AG08396 (cell line): Measurements from ENCODE around the gene RMND5A.

Source experiments
- DNase-seq: peaks from one replicate; pipeline ENCODE4 v3.0.0; 2012; ENCODE audit warnings: low spot score, mixed read lengths

RMND5A gene

GRCh38 chr2:86765310-86765695 is 45.2 kb downstream of the RMND5A start:
- no peak for DNase-seq

DNA sequence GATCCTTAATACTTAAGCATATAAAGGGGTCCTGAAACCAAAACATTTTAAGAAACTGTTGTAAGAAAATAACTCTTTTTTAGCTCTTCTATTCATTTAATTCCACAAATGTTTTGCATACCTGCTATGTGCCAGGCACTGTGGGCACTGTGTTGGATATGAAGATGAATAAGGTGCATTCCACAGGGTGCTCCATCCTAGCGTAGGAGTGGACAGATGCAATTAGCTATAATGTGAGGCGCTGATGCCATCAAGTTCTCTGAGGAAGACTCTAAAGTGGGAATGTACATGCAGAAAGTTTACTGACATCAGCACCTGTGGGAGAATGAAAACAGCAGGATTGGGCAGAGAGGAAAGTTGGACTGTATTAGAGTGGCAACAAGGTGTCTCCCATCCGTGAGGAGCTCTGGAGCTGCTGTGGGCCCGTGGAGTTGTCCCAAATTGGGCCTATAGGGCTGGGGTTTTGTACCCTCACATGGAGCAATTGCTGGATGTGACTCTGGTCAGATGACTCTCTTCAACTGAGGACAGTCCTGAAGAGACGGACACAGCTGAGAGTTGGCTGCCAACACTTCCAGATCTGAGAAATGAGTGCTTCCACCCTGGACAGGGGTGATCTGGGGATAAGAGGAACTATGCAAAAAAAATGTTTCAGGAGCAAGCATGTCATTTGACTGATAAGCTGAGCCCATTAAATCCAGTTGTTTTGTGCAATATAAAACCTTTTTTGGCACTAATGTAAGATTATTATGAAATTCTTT is 48.3 kb downstream of the RMND5A start:
- no peak for DNase-seq

DNA sequence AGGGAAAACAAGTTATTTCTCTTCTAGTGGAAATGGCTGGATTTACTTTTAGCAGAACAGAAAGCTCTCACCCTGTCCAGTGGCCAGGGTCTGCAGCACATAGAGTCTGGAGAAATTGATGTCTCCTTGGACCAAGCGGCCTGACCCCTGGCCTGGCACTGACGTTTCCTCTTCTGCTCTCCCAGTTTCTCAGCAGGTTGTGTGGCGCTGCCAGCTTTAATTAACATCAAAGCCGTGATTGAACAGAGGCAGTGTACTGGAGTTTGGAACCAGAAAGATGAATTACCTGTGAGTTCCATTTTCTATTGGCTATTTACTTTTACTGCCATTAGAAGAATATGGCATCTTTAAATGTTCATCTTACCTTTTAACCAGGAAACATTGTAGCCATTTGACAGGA is 49.7 kb downstream of the RMND5A start:
- no peak for DNase-seq

- no peak for DNase-seq
Measured at GRCh38 chr2:86770816-86771301, 50.8 kb downstream of the RMND5A start.

GRCh38 chr2:86772611-86773010 is 52.5 kb downstream of the RMND5A start:
- DNase-seq = no peak

GRCh38 chr2:86774862-86775261 is 54.8 kb downstream of the RMND5A start:
- DNase-seq = no peak

- DNase-seq = no peak
Measured at GRCh38 chr2:86775338-86775737, 55.2 kb downstream of the RMND5A start.

DNA sequence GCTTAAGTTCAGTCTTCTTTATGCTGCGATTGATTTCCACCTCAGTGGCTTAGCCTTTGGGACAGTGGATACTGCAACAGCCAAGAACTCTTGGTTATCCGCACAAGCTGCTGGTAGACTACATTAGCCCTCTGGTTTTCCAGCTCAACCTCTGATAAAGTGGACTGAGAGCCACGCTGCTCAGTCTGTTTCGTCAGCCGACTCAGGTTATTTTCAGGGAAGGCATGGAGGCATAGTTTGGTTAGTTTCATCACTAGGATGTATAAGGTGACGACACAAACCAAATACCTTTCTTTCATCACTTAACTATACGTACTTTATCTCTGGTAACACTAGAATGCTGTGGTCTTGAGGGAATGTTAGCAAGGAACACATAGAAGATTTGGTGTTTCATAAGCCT is 56.4 kb downstream of the RMND5A start:
- DNase-seq = no peak

DNA sequence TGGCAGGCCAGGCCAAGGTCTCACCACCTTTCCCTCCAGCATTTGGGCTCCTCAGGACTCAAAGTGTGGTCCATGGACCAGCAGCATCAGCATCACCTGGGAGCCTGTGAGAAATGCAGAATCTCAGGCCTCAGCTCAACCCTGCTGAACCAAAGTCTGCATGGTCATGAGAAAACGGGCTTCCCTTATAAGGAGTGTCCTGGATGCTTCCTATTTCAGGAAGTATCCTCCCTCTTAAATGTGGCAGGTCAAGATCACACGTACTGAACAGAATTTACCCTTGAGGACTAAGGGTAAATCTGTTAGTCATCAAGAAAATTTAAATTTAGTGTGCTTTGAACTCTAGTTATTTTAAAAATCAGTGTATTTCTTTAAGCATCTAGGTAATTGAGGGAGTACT is 58.9 kb downstream of the RMND5A start:
- no peak for DNase-seq

GRCh38 chr2:86779971-86780370 is 59.9 kb downstream of the RMND5A start:
- DNase-seq = no peak

DNA sequence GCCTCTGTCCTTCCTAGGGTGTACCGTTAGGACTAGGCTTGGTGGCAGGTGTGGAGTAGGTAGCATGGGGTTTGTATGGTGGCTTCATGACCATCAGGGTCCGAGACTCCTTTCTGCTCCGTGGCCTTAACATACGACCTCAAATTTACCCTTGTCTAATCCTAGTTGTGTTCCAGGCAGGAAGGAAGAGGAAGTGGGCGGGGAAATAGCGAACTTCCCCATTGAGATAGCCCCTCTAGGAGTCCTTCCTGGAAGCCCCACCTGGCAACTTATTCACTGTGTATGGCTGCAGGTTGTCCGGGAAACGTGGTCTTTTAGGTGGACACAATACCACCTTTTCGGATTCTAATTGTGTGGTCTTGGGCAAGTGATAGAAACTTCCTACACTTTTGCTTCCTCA is 61.3 kb downstream of the RMND5A start:
- DNase-seq = no peak

DNA sequence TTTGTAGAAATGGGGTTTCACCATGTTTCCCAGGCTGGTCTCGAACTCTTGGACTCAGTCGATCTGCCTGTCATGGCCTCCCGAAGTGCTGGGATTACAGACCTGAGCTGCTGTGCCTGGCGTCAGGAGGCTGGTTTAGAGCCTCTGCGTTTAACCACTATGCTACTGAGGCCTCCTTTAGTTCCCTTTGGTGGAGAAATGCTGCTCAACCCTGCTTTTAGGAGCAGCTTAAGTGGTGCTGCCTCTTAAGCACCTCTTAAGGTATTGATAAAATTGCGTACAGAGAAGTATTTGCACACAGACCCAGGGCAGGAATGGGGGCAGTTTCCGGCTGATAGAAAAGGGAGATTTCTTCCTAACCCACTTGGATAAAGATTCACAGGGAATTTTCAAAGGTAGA is 62.7 kb downstream of the RMND5A start:
- DNase-seq = no peak

DNA sequence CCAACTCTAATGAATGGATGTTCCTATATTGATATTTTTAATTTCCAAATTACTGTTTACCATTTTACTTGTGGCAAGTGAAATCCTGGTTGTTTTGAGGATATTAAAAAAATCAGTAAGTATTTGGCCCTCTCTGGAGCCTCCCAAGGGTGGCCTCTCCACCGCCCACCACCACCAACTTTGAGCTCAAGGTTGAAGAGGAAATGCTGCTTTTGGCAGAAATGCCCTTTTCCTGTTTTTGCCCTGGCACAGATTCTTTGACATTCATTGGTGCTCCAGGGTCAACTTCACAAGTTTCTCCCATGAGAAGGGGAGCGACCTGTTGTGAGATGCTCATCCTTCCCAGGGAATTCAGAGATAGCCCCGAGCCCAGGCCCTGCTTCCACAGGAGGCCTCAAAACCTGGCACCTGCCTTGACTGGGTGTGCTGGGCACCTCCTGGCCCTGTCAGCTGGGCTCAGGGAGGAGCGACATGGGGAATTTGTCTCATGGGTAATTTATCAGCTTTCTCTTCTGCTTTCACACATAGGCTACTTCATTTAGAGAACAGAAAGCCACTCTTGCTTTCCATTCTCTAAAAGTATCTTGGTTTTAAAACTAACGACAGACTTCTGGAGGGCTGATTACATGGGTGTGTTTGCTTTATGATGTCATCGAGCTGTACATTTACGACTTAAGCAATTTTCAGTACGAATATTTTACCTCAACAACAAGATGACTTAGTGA is 63.7 kb downstream of the RMND5A start:
- no peak for DNase-seq

GRCh38 chr2:86785456-86785855 is 65.4 kb downstream of the RMND5A start:
- DNase-seq = no peak

DNA sequence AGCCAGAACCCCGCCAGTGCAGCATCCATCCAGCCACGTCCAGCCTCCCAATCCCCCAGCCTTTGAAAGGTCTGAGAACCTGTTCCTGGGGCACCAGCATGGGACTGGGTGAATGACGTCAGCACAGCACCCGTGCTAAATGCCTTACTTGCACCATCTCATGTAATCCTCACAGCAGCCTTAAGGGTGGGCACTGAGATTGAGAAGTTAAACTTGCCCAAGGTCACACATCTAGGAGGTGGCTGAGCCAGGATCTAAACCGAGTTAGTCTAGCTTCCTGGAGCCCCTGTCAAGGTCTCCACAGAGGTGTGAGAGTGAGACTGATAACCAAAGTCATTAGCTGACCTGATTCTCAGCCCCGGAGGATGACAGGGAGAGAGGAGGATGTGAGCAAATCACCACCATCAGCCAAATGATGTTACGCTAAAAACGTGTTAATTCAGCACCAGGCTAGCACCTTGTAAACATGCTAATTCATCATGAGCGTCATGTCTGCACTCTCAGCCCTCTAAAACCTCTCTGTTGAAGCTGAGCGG is 66.0 kb downstream of the RMND5A start:
- DNase-seq = no peak

GRCh38 chr2:86787736-86788135 is 67.6 kb downstream of the RMND5A start:
- DNase-seq = no peak

DNA sequence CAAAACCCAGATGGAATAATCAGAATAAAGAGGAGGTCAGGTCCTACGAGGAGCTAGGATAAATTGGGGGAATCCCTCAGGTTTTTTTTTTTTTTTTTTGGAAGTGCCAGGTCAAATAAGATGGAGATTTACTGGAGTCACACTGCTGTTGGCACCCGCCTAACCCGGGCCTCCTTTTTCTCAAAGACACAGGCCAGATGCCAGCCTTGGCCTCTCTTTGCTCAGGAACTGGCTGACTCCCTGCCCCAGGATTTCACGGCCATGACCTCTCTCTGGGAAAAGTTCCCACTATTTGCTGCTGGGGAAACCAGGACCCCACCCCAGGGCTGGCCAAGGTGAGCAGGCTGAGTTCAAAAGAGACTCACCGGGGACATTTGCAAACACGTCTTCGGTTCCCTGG is 68.1 kb downstream of the RMND5A start:
- DNase-seq = no peak

DNA sequence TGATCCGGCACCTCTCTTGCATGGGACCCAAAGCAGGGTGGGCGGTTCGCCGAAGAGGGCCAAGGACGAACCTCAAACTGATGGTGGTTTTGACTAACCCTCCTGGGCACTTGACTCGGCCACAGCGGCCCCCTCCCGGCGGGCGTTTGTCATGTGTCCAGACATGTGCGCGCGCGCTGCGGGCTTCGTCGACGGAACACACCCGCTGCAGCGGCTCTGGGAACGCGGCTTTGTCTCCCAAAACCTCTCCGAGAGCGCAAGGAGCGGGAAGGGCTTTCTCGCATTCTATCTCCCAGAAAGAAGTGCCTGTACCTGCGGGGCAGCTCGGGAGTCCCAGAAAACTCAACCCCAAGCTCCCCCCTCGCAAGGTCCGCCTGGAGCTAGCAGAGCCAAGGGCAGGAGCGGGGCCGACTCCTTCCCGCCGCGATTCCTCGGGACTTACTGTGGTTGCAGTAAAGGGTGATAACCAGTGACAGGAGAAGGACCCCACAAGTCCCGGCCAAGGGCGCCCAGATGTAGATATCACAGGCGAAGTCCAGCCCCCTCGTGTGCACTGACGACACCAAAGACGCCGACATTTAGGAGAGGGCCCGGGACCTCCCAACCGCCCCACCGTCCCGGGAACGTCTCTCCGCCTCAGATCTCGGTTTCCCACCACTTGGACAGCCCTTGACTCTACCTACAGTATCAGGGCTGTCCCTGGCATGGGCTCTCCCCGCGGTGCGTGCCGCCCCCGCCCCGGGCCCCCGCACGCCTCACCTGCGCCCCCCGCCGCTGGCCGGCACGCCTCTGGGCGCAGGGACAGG is 69.0 kb downstream of the RMND5A start:
- no peak for DNase-seq

DNA sequence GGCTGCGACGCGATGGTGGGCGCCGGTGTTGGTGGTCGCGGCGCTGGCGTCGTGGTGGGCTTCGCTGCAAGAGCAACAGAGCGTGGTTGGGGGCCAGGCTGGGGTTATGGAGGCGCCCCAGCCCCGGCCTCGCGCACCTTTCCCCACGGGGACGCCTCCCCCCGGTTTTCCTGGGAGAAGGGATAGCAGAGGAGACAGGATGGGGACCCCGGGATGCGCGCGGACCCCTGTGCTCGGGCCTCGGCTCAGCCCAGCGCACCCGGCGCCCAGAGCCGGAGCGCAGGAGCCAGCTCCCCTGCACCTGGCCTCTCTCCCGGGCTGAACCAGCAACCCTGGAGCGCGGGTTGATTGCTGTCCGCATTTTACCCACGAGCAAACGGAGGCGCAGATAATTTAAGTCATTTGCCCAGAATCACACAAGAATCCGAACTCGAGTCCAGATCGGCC is 69.6 kb downstream of the RMND5A start:
- no peak for DNase-seq

DNA sequence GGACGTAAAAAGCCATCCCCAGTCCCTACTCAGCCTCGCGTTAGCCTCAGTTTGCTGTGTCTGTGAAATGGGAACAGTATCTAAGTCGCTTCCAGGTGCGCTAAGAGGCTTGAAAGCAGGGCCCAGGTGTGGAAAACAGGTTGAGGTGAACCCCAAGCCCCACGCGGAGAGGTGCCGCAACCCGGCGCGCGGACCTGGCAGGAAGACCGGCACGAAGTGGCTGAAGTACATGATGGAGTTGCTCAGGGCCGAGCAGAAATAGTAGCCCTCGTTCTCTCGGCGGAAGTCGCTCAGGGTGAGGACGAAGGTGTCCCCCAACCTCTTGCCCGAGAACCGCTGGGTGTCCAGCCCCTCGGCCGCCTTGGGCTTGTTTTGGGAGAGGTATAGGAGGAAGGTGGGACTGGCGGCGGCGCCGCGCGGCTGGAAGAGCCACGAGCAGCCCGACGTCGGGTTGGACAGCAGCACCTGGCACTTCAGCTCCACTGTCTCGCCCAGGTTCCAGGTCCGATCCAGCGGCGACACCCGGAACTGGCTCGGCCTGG is 70.1 kb downstream of the RMND5A start:
- DNase-seq = no peak

DNA sequence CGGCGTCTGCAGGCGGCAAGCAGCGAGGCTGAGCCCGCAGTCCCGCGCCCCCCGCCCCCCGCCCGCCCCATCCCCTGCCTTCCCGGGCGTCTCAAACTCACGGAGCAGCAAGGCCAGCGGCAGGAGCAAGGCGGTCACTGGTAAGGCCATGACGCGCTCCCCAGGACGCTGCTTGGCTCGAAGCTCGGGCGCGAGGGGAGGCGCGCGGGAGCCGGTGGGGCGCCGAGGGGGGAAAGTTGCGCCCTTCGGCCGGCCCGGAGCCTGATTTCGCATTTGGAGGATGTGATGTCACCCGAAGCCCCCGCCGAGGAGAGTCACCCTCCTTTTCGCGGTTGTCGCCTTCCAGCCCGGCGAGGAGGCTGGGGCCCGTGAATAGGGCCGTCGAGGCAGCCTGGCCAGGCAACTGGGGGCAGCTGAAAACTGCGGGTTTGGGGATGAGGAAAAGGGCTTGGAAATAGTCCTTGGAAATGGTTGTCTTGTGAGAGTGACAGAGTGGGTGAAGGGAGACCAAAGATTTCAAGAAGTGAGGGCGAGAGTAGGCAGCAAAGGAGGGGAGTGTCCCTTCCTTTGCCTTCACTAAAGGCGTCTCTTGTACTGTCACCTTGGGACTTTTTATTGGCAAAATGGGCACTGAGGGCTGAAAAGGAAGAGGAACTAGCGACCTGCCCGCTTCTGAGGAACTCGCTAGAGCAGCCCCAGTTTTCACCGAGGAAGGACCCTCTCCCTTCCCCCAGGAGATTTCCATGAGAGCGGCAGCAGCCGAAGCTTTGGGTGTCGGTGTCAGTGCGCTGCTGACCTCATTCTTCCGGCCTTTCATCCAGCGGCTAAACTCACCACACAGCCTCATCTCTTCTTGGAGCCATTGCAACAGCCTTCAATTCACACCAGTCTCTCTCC is 70.8 kb downstream of the RMND5A start, which contains the start of gene CD8A:
Gene CD8A, minus strand, starts transcription at position 238 of the 897 bp plus-strand sequence. Its CDS starts 88 bp downstream, at position 150.
- DNase-seq = peak; percentile 54
